ENCODE results near the gene GPR37L1.

Gene GPR37L1, protein sequence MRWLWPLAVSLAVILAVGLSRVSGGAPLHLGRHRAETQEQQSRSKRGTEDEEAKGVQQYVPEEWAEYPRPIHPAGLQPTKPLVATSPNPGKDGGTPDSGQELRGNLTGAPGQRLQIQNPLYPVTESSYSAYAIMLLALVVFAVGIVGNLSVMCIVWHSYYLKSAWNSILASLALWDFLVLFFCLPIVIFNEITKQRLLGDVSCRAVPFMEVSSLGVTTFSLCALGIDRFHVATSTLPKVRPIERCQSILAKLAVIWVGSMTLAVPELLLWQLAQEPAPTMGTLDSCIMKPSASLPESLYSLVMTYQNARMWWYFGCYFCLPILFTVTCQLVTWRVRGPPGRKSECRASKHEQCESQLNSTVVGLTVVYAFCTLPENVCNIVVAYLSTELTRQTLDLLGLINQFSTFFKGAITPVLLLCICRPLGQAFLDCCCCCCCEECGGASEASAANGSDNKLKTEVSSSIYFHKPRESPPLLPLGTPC

DNA sequence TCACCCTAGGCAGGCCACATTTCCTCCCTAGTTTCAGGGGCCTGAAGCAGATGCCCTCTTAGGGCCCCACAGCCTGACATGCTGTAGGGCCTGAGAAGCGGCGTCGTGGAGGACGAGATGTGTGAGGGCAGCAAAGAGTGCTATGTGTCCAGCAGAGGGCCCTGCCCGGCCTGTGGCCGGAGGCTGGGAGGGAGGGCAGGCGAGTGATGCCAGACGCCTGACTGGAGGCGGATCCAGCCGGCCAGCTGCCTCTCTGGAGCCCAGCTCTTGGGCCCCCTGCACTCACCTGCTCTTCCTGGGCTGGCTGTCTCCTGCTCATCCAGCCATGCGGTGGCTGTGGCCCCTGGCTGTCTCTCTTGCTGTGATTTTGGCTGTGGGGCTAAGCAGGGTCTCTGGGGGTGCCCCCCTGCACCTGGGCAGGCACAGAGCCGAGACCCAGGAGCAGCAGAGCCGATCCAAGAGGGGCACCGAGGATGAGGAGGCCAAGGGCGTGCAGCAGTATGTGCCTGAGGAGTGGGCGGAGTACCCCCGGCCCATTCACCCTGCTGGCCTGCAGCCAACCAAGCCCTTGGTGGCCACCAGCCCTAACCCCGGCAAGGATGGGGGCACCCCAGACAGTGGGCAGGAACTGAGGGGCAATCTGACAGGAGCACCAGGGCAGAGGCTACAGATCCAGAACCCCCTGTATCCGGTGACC lies at the start of gene GPR37L1:
TSS of gene GPR37L1 (plus strand) at position 279 of the 697 bp plus-strand sequence. CDS start at position 326, 47 bp downstream.
- no peak for DNase-seq

- DNase-seq, result no peak
Measured at GRCh38 chr1:202073206-202073605, 49.5 kb upstream of the GPR37L1 start.

DNA sequence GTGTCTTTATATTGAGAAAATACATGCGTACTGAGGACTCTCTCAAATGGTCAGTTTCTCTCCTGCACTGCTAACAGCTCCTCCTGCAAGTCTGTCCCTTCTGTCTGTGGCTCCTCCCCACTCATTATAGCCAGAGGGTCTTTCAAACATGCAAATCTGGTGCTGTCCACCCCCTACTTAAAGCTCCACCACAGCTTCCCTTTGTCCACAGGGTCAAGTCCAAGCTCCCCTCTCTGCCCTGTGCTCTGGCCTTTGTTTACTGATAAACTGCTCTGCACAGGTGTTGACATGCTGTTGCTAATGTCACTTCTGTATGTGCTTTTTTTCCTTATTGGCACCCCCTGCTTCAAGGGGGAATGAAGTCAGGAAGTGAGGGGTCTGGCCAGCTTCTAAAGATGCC lies 47.7 kb upstream of the GPR37L1 start:
- DNase-seq, result no peak

DNA sequence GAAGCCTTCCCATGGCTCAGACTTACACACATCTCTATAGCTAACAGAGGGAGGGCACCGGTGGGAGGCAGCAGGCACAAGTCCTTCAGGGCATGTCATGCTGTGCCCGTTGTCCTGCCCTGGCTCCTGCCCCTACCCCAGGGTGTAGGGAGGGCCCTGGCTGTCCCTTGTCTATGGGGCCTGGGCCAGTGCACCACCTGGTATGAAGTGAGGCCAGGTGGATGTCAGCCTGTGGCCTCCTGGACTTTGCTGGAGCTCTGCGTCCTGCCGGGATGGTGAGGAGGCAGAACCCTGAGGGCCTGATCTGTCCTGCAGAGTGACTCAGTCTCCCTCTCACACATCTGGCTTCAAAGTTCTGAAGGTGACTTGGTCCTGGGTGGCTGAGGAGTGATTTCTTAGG lies 47.3 kb upstream of the GPR37L1 start:
- no peak for DNase-seq

DNA sequence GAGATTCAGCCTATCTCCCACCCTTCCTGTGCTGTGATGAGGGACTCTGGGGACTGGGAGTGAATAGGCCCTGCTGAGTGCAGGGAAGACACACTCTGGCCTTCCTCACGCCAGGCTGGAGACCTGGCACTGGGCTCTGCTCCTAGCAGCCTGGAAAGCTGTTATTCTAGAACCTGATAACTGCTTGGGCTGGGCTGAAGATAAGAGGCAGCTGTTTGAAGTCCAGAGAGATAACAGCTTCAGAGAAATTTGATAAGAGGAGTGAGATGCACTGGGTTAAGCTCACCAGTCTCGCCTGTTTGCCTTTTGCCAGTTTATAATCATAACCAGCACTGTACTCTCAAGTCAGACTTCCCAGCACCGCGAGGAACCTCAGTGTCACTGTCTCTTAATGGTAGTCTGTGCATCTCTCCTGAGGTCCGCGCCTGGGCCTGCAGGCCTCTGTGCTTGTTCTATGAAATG lies 46.6 kb upstream of the GPR37L1 start:
- no peak for DNase-seq

- DNase-seq, result no peak
Measured at GRCh38 chr1:202078241-202078640, 44.5 kb upstream of the GPR37L1 start.

DNA sequence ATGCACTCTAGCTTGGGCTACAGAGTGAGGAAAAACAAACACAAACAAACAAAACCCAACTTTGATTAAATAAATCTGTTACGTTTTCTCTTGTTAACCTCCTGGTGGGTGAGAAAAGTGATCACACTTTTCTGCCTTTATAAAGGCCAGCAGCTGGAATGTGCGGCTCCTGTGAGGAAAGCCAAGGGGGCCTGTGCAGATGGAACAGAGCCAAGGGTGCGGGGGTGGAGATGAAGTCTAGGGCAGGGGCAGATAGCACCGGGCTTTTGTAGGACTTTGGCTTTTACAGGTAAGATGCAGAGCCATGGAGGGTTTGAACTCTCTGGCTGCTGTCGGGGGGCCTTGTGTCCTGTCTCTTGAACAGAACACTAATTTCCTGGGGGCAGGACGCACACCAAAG lies 40.7 kb upstream of the GPR37L1 start:
- no peak for DNase-seq

DNA sequence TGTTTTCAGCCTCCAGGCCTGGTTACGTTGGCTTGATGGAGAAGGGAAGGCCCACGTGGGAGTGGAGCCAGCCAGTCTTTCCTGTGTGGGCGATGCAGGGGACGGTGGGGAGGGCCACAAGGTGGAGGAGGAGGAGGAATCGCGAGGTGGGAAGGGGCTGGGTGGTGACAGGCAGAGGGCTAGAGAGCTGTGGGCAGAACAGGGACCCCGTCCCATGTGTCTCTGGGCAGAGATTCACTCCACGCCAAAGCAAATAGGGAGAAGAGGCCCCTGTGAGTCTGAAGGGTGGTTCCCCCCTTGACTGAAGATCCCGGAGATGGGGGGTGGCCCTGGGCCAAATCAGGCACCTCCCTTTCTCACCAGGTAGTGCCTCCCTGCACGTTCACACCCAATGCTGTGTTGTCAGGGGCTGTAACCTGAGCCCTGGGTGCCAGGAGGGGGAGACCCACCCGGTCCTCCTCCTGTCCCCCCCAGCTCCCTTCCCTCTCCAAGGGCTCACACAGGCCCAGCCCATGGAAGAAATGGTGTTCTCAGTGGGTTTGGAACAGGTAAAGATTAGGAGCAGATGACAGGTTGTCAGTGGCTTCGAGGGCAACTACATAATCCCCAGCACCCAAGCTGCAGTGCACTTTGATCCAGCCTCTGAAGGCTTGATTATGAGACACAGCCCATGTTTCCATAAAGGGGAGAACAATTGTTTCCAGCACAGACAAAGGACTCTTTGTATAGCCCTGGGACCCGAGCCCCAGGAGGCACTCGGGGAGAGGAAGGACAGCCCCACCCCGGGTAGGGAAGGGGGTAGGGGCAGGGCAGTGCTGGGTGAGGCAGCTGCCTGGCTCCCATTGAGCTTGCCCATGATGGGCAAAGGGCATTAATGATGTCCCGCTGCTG lies 37.7 kb upstream of the GPR37L1 start:
- no peak for DNase-seq

- no peak for DNase-seq
Measured at GRCh38 chr1:202085682-202086373, 36.9 kb upstream of the GPR37L1 start.

GRCh38 chr1:202086579-202087350 lies 36.0 kb upstream of the GPR37L1 start:
- no peak for DNase-seq

DNA sequence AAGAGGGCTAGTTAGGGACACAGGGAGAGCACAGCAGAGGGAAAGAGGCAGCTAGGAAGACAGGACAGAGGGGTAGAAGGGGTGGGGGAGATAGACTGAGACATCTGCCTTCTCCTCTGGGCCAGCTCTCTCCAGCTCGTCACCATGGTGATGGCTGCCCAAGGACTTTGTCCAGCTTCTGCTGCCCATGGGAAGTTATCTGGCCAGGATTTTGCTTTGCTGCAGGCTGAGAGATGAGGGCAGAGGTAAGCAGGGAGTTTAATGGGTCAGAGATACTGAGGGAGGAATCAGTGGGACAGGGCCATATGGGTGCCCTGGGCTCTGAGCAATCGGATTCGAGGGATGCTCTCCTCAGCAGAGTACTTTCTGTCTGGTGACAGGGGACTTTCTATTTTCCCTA lies 34.5 kb upstream of the GPR37L1 start:
- DNase-seq, result no peak

GRCh38 chr1:202090994-202091393 lies 31.7 kb upstream of the GPR37L1 start:
- no peak for DNase-seq

DNA sequence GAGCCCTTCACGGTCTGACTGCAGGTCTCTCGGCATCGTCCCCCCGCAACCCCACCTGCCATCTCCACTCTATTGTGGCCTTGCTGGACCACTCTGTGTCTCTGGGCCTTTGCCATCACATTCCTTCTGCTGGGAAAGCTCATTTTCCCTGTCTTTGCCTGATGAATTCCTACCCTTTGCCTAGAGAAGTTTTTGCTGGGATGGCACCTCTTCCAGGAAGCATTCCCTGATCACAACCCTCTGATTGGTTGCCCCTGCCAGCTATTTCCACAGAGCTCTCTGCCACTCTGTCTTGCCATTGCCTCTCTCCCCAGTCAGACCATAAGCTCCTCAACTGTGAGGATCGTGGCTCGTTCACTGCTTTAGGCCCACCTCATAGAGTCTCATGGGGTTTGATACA lies 28.9 kb upstream of the GPR37L1 start:
- DNase-seq, result no peak

GRCh38 chr1:202101184-202101583 lies 21.5 kb upstream of the GPR37L1 start:
- DNase-seq, result no peak

DNA sequence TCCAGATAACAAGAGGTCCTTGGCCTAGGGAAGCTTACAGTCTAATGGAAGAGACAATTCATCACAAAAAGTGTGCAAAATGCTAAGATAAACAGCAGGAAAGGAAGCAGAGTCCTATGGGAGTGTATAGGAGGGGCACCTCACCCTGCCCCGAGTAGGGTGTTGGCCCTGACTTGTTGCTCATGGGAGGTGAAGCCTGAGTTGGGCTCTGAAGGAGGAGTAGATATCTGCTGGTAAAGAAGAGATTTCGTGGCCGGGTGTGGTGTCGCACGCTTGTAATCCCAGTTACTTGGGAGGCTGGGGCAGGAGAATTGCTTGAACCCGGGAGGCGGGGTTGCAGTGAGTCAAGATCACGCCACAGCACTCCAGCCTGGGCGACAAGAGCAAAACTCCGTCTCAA lies 18.6 kb upstream of the GPR37L1 start:
- DNase-seq, result no peak

DNA sequence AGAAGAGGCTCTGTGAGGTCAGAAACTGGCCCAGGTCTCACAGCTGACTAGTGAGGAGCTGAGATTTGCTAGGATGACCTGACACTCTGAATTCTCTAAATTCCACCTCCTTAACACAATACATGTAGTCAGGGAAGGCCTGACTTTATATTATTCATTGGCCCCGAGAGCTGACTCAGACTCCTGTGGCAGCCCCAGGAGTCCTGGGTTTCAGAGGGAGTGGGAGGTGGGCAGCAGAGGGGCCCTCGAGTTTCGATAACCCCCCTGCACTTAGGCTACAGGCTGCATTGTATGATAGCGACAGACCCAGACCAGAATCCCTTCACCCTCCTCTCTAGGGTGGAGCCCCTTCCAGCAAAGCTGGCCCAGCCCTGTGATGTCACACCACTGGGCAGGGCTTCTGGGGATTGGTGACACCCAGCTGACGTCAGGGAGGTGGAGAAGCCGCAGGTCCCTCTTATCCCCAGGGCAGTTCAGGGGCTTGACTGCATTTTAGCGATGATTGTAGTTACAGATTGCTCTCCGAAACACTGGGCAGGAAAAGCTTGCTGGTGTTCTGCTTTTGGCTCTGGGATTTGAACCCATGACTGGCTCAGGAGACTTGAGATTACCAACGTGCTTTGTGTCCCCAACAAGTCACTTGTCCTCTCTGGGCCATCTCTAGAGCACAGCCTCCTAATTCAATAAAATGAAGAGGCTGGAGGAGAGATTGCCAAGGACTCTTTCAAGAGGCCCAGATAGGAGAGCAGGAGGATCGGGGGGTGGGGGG lies 17.0 kb upstream of the GPR37L1 start:
- no peak for DNase-seq

GRCh38 chr1:202106340-202107254 lies 16.1 kb upstream of the GPR37L1 start:
- DNase-seq, result no peak

DNA sequence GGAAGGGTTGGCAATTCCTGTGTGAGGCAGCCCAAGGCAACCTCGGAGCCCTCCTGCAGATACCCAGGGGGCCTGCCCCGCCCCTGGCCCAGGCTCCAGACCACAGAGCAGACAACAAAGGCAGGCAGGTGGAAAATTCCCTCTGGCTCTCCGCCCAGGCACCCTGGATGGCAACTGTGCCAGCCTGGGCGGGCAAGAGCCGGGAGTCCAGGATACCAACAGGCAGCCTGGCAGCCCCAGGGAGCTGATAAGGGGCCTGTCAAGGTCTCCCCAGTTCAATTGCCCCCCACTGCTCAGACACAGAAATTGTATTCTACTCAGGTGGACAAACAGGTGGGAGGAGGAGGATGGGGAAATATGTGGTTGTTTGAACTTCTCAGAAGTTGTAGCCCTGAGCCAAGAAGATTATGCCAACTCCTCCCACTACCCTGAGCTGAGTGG lies 15.4 kb upstream of the GPR37L1 start:
- no peak for DNase-seq

All from AML-193 (cell line).